Spleen (tissue), 7 donors: Measurements from ENCODE around the gene DOK5.

Experiments used
- CTCF ChIP-seq, 11 experiments: fragments of 200-600 bp in 7 of 11; fragments of 450-650 bp in 4 of 11; sonication (generic) in 4 of 11; IDR thresholded peaks in 8 of 11; conservative IDR thresholded peaks in 3 of 11; 1 replicate in 7 of 11; 2 replicates in 4 of 11; pipeline versions ENCODE4 v1.4.0 to v1.8.0; 2016 to 2021; ENCODE audit warnings: antibody characterized with exemption in 11 of 11, inconsistent platforms in 4 of 11, mild to moderate bottlenecking in 1 of 11
- POLR2A ChIP-seq, 3 donors: fragments of 450-650 bp; IDR thresholded peaks; one replicate each; pipeline ENCODE4 v1.5.1; 2017; ENCODE audit warnings: antibody characterized with exemption in 3 of 3, mild to moderate bottlenecking in 1 of 3
- POLR2AphosphoS5 ChIP-seq, 3 donors: sonication (generic); formaldehyde crosslinking; IDR thresholded peaks; one replicate each; pipeline ENCODE4 v1.5.1; 2017; ENCODE audit warnings: antibody characterized with exemption in 3 of 3
- donor health status: DM: no; HTN: no; CAD: no; lungs with moderate emphysema.
- donor health status: DM: no; HTN: no; CAD: no.
- donor health status: DM: no; HTN: no; CAD: no.

GRCh38 chr20:54473340-54473739 lies 2.1 kb upstream of the DOK5 start:
- no peak for TF ChIP-seq CTCF (IDR thresholded peaks at IDR 0.05 in 8 of 11, conservative IDR thresholded peaks at IDR 0.05 in 3 of 11)
- no peak for TF ChIP-seq POLR2AphosphoS5 (IDR thresholded peaks at IDR 0.05)
- TF ChIP-seq POLR2A (IDR thresholded peaks at IDR 0.05), result no peak
